Stomach smooth muscle (tissue), 2 donors: Measurements from ENCODE around the gene ABTB2.

Experiments used
- H3K27ac ChIP-seq: one replicate; pipeline ENCODE4 v1.7.0; 2013; ENCODE audit warnings: mild to moderate bottlenecking, low read length, inconsistent platforms
- H3K27me3 ChIP-seq, 2 donors: one replicate each; pipeline ENCODE4 v1.7.0; 2013; ENCODE audit warnings: low read length in 2 of 2; ENCODE audit not compliant: insufficient read depth in 2 of 2, control insufficient read depth in 1 of 2
- H3K36me3 ChIP-seq, 2 donors: one replicate each; pipeline ENCODE4 v1.7.0; 2013; ENCODE audit warnings: low read length in 2 of 2; ENCODE audit not compliant: control insufficient read depth in 2 of 2, insufficient read depth in 2 of 2
- H3K4me1 ChIP-seq: one replicate; pipeline ENCODE4 v1.7.0; 2013; ENCODE audit warnings: low read length; ENCODE audit not compliant: control insufficient read depth, insufficient read depth
- H3K4me3 ChIP-seq, 2 donors: one replicate each; pipeline ENCODE4 v1.7.0; 2013; ENCODE audit warnings: low read length in 2 of 2
- H3K9ac ChIP-seq, 2 donors: one replicate each; pipeline ENCODE4 v1.7.0; 2013; ENCODE audit warnings: low read length in 2 of 2, mild to moderate bottlenecking in 1 of 2
- H3K9me3 ChIP-seq, 2 donors: one replicate each; pipeline ENCODE4 v1.7.0; 2013; ENCODE audit warnings: low read length in 2 of 2; ENCODE audit not compliant: control insufficient read depth in 2 of 2
- donor health status: healthy.
- donor health status: Pancreatic carcinoma.

The ABTB2 gene

GRCh38 chr11:34179026-34179675 lies 178.7 kb downstream of the ABTB2 start:
- Histone ChIP-seq H3K27me3 (no peaks in the 10 kb centered on the region), H3K27ac (no peak overlapping the region), H3K36me3 (no peaks in the 10 kb centered on the region), H3K9me3 (no peaks in the 10 kb centered on the region), H3K4me1 (peaks cover 23% of the 10 kb centered on the region), H3K4me3 (no peak overlapping the region), H3K9ac (no peak overlapping the region)

GRCh38 chr11:34178209-34178821 lies 179.5 kb downstream of the ABTB2 start:
- H3K36me3 ChIP-seq = no peaks in the 10 kb centered on the region
- H3K27me3 ChIP-seq = no peaks in the 10 kb centered on the region
- H3K4me3 ChIP-seq = no peak overlapping the region
- H3K4me1 ChIP-seq = peaks cover 19% of the 10 kb centered on the region
- no peaks in the 10 kb centered on the region for H3K9me3 ChIP-seq
- no peak overlapping the region for H3K9ac ChIP-seq
- H3K27ac ChIP-seq = no peak overlapping the region

DNA sequence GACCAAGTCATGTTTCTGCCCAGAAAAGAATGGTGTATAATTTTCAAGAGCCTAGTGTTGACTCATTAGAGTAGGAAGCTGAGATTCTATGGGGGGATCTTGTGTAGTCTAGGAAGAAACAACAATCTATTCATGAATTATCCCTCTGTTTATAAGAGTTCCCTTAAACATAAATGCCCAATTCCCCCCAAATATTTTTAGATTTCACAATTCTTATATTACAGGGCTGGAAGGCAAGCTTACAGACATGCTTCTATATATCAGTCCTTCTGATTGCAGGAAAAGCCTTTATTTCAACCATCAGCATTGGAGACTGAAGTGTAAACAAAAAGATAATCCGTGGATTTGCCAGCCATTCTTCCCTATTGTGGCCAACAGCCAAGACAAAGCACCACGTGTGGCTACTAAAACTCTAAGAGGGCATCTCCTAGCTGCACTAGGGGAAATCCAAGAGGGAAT lies 181.0 kb downstream of the ABTB2 start:
- H3K4me3 ChIP-seq = no peak overlapping the region
- no peaks in the 10 kb centered on the region for H3K27me3 ChIP-seq
- peaks cover 0 to 2% of the 10 kb centered on the region in 2 donors for H3K36me3 ChIP-seq
- H3K4me1 ChIP-seq = peaks cover 14% of the 10 kb centered on the region
- H3K9ac ChIP-seq = no peak overlapping the region
- no peak overlapping the region for H3K27ac ChIP-seq
- no peaks in the 10 kb centered on the region for H3K9me3 ChIP-seq

DNA sequence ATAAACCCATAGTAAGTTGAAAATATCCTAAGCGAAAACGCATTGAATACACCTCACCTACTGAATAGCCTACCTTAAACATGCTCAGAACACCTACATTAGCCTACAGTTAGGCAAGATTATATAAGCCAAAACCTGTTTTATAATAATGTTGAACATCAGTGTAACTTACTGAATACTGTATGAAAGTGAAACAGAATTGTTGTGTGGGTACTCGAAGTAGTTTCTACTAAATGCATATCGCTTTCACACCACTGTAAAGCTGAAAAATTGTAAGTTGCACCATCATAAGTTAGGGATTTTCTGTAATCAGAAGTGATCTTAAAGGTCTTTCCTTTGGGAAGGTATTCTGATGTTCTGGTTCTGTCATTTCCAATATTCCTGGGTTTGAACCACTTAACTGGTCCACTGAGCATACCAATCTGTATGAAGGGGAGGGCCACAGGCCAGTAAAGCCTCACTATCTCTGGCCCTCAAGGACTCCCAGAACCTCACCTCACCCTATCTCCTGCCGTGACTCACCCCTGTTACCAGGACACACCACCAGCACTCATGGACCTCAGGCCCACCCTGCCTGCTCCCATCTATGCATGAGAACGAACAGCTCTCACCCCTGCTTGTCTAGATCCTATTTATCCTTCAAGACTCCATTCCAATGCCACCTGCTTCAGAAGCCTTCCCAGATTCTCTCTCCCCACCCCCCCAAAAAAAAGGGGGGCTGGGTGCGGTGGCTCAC lies 182.4 kb downstream of the ABTB2 start:
- Histone ChIP-seq H3K9ac (no peak overlapping the region), H3K9me3 (no peaks in the 10 kb centered on the region), H3K4me1 (peaks cover 14% of the 10 kb centered on the region), H3K4me3 (no peak overlapping the region), H3K36me3 (peaks cover 1 to 6% of the 10 kb centered on the region in 2 donors), H3K27ac (no peak overlapping the region), H3K27me3 (no peaks in the 10 kb centered on the region)

GRCh38 chr11:34174412-34175041 lies 183.3 kb downstream of the ABTB2 start:
- Histone ChIP-seq H3K4me1 (peaks cover 14% of the 10 kb centered on the region), H3K27me3 (no peaks in the 10 kb centered on the region), H3K9ac (peak overlapping the region in 1 of 2 donors; percentile 4), H3K36me3 (peaks cover 4 to 7% of the 10 kb centered on the region in 2 donors), H3K4me3 (peak overlapping the region; percentile 40 to 67), H3K27ac (no peak overlapping the region), H3K9me3 (no peaks in the 10 kb centered on the region)

- Histone ChIP-seq H3K27ac (no peak overlapping the region), H3K36me3 (peaks cover 4 to 11% of the 10 kb centered on the region in 2 donors), H3K4me1 (peaks cover 14% of the 10 kb centered on the region), H3K9ac (no peak overlapping the region), H3K27me3 (no peaks in the 10 kb centered on the region), H3K4me3 (no peak overlapping the region), H3K9me3 (no peaks in the 10 kb centered on the region)
Observed at GRCh38 chr11:34173050-34173449, 184.8 kb downstream of the ABTB2 start.

GRCh38 chr11:34169686-34170085 lies 188.1 kb downstream of the ABTB2 start:
- peaks cover 7 to 24% of the 10 kb centered on the region in 2 donors for H3K36me3 ChIP-seq
- no peaks in the 10 kb centered on the region for H3K27me3 ChIP-seq
- no peak overlapping the region for H3K9ac ChIP-seq
- no peaks in the 10 kb centered on the region for H3K9me3 ChIP-seq
- peaks cover 9% of the 10 kb centered on the region for H3K4me1 ChIP-seq
- no peak overlapping the region for H3K27ac ChIP-seq
- no peak overlapping the region for H3K4me3 ChIP-seq

GRCh38 chr11:34168642-34169420 lies 189.0 kb downstream of the ABTB2 start:
- Histone ChIP-seq H3K4me3 (no peak overlapping the region), H3K9me3 (no peaks in the 10 kb centered on the region), H3K36me3 (peaks cover 7 to 24% of the 10 kb centered on the region in 2 donors), H3K27ac (no peak overlapping the region), H3K4me1 (peaks cover under 1% of the 10 kb centered on the region), H3K27me3 (no peaks in the 10 kb centered on the region), H3K9ac (no peak overlapping the region)

GRCh38 chr11:34167961-34168360 lies 189.8 kb downstream of the ABTB2 start:
- H3K4me3 ChIP-seq = no peak overlapping the region

More at GRCh38 chr11:34167961-34168360, 189.8 kb downstream of the ABTB2 start:
- Histone ChIP-seq H3K27ac (no peak overlapping the region), H3K4me1 (no peaks in the 10 kb centered on the region), H3K9ac (no peak overlapping the region), H3K9me3 (no peaks in the 10 kb centered on the region), H3K27me3 (no peaks in the 10 kb centered on the region), H3K36me3 (peaks cover 7 to 27% of the 10 kb centered on the region in 2 donors)
